ENCODE results near the gene ATP5PB. TPM values are rescaled to one million over a fixed set of nuclear protein-coding genes. Genes with fewer than 3 reads are reported as not detected.

Gene ATP5PB
- total RNA-seq, 2 donors from 2014 or later, result 320 to 332 TPM

- no peak overlapping the region for H3K27ac Mint-ChIP-seq
- no peak for DNase-seq (ENCODE audit: low spot score in 2 of 2)
- peaks cover 6 to 11% of the 10 kb centered on the region in 2 donors for H3K36me3 Mint-ChIP-seq
- no peak for ATAC-seq
- H3K9me3 Mint-ChIP-seq, result no peaks in the 10 kb centered on the region
These were observed 17.2 kb downstream of the ATP5PB start for GRCh38 chr1:111466480-111466879.

GRCh38 chr1:111467865-111468716 lies 18.8 kb downstream of the ATP5PB start:
- Mint-ChIP-seq H3K36me3 (peaks cover 4 to 13% of the 10 kb centered on the region in 2 donors), H3K27ac (no peak overlapping the region), H3K9me3 (no peaks in the 10 kb centered on the region)
- ATAC-seq, result no peak
- DNase-seq (ENCODE audit: low spot score in 2 of 2), result no peak

GRCh38 chr1:111468717-111469100 lies 19.4 kb downstream of the ATP5PB start:
- Mint-ChIP-seq H3K27ac (no peak overlapping the region), H3K9me3 (no peaks in the 10 kb centered on the region), H3K36me3 (peaks cover 0 to 7% of the 10 kb centered on the region in 2 donors)
- ATAC-seq (no peak), DNase-seq (ENCODE audit: low spot score in 2 of 2) (no peak)

- Mint-ChIP-seq H3K9me3 (no peaks in the 10 kb centered on the region), H3K36me3 (peaks cover 0 to 7% of the 10 kb centered on the region in 2 donors), H3K27ac (no peak overlapping the region)
- ATAC-seq (no peak), DNase-seq (ENCODE audit: low spot score in 2 of 2) (no peak)
These were observed 20.3 kb downstream of the ATP5PB start for GRCh38 chr1:111469539-111469938.

- Mint-ChIP-seq H3K36me3 (peaks cover 0 to 7% of the 10 kb centered on the region in 2 donors), H3K9me3 (no peaks in the 10 kb centered on the region), H3K27ac (no peak overlapping the region)
- DNase-seq (ENCODE audit: low spot score in 2 of 2) (no peak), ATAC-seq (peak in 1 of 2 donors; percentile 11)
These were observed 21.3 kb downstream of the ATP5PB start for GRCh38 chr1:111470596-111470995.

- Mint-ChIP-seq H3K36me3 (peaks cover 0 to 7% of the 10 kb centered on the region in 2 donors), H3K9me3 (no peaks in the 10 kb centered on the region), H3K27ac (no peak overlapping the region)
- DNase-seq (ENCODE audit: low spot score in 2 of 2), result no peak
- peak; percentile 58 to 80 for ATAC-seq
These were observed 21.7 kb downstream of the ATP5PB start for GRCh38 chr1:111471012-111471411.

GRCh38 chr1:111471538-111471937 lies 22.3 kb downstream of the ATP5PB start:
- DNase-seq (ENCODE audit: low spot score in 2 of 2) (no peak), ATAC-seq (no peak)
- peak overlapping the region in 1 of 2 donors; percentile 10 for H3K27ac Mint-ChIP-seq
- H3K9me3 Mint-ChIP-seq, result no peaks in the 10 kb centered on the region
- peaks cover 0 to 7% of the 10 kb centered on the region in 2 donors for H3K36me3 Mint-ChIP-seq

GRCh38 chr1:111474106-111474505 lies 24.8 kb downstream of the ATP5PB start:
- Mint-ChIP-seq H3K36me3 (peaks cover 11 to 19% of the 10 kb centered on the region in 2 donors), H3K9me3 (no peaks in the 10 kb centered on the region), H3K27ac (peak overlapping the region; percentile 85 to 92)
- ATAC-seq (peak in 1 of 2 donors; percentile 8), DNase-seq (ENCODE audit: low spot score in 2 of 2) (no peak)

- peaks cover 11 to 19% of the 10 kb centered on the region in 2 donors for H3K36me3 Mint-ChIP-seq
- ATAC-seq, result no peak
- DNase-seq (ENCODE audit: low spot score in 2 of 2), result no peak
- peak overlapping the region in 1 of 2 donors; percentile 92 for H3K27ac Mint-ChIP-seq
- H3K9me3 Mint-ChIP-seq, result no peaks in the 10 kb centered on the region
These were observed 25.3 kb downstream of the ATP5PB start for GRCh38 chr1:111474521-111474920.

GRCh38 chr1:111475701-111476100 lies 26.4 kb downstream of the ATP5PB start:
- peaks cover 11 to 19% of the 10 kb centered on the region in 2 donors for H3K36me3 Mint-ChIP-seq
- peak; percentile 77 to 86 for ATAC-seq

GRCh38 chr1:111476214-111476613 lies 26.9 kb downstream of the ATP5PB start:
- H3K36me3 Mint-ChIP-seq, result peaks cover 11 to 19% of the 10 kb centered on the region in 2 donors
- ATAC-seq (no peak), DNase-seq (ENCODE audit: low spot score in 2 of 2) (no peak)
- no peaks in the 10 kb centered on the region for H3K9me3 Mint-ChIP-seq
- peak overlapping the region in 1 of 2 donors; percentile 79 for H3K27ac Mint-ChIP-seq

More at GRCh38 chr1:111475701-111476100, 26.4 kb downstream of the ATP5PB start:
- Mint-ChIP-seq H3K9me3 (no peaks in the 10 kb centered on the region), H3K27ac (peak overlapping the region in 1 of 2 donors; percentile 79)
- DNase-seq (ENCODE audit: low spot score in 2 of 2), result peak in 1 of 2 donors; percentile 41

- no peaks in the 10 kb centered on the region for H3K9me3 Mint-ChIP-seq
- peaks cover 11 to 19% of the 10 kb centered on the region in 2 donors for H3K36me3 Mint-ChIP-seq
- H3K27ac Mint-ChIP-seq, result peak overlapping the region; percentile 15 to 79
- ATAC-seq, result peak; percentile 52 to 68
- DNase-seq (ENCODE audit: low spot score in 2 of 2), result peak in 1 of 2 donors; percentile 28
These were observed 27.6 kb downstream of the ATP5PB start for GRCh38 chr1:111476761-111477309.

GRCh38 chr1:111480674-111481073 lies 31.4 kb downstream of the ATP5PB start:
- Mint-ChIP-seq H3K9me3 (no peaks in the 10 kb centered on the region), H3K27ac (no peak overlapping the region), H3K36me3 (peaks cover 11 to 12% of the 10 kb centered on the region in 2 donors)
- DNase-seq (ENCODE audit: low spot score in 2 of 2) (no peak), ATAC-seq (no peak)

- DNase-seq (ENCODE audit: low spot score in 2 of 2) (peak in 1 of 2 donors; percentile 57), ATAC-seq (peak; percentile 84 to 85)
- Mint-ChIP-seq H3K27ac (no peak overlapping the region), H3K36me3 (peaks cover 11 to 12% of the 10 kb centered on the region in 2 donors), H3K9me3 (no peaks in the 10 kb centered on the region)
These were observed 32.3 kb downstream of the ATP5PB start for GRCh38 chr1:111481387-111482221.

GRCh38 chr1:111483166-111483565 lies 33.9 kb downstream of the ATP5PB start:
- H3K27ac Mint-ChIP-seq, result no peak overlapping the region
- H3K9me3 Mint-ChIP-seq, result no peaks in the 10 kb centered on the region
- peaks cover 2 to 5% of the 10 kb centered on the region in 2 donors for H3K36me3 Mint-ChIP-seq
- ATAC-seq, result no peak
- DNase-seq (ENCODE audit: low spot score in 2 of 2), result no peak

- H3K27ac Mint-ChIP-seq, result no peak overlapping the region
- ATAC-seq, result no peak
- no peak for DNase-seq (ENCODE audit: low spot score in 2 of 2)
- no peaks in the 10 kb centered on the region for H3K9me3 Mint-ChIP-seq
- no peaks in the 10 kb centered on the region for H3K36me3 Mint-ChIP-seq
These were observed 34.6 kb downstream of the ATP5PB start for GRCh38 chr1:111483876-111484275.

All from activated naive CD4-positive, alpha-beta T cell treated with anti-CD3 and anti-CD28 coated beads, Interleukin-2, amount 50 U/mL, for 72 hours (primary cell).